Muscle layer of colon (tissue), 2 donors: ENCODE measurements around the gene GLYATL1.
A peak's percentile ranks its signal among the peaks of the same experiment; 100 is the strongest.

Source experiments
- H3K27ac ChIP-seq: one replicate; pipeline ENCODE4 v1.7.0; 2013; ENCODE audit warnings: low read depth, mild to moderate bottlenecking, low read length, moderate library complexity
- H3K27me3 ChIP-seq, 2 donors: one replicate each; pipeline ENCODE4 v1.7.0; 2013; ENCODE audit warnings: low read length in 2 of 2, mild to moderate bottlenecking in 2 of 2; ENCODE audit not compliant: insufficient read depth in 2 of 2, control insufficient read depth in 1 of 2
- H3K36me3 ChIP-seq: one replicate; pipeline ENCODE4 v1.7.0; 2013; ENCODE audit warnings: mild to moderate bottlenecking, low read length; ENCODE audit not compliant: insufficient read depth
- H3K4me1 ChIP-seq: one replicate; pipeline ENCODE4 v1.7.0; 2013; ENCODE audit warnings: mild to moderate bottlenecking, low read length; ENCODE audit not compliant: insufficient read depth
- H3K4me3 ChIP-seq, 2 donors: one replicate each; pipeline ENCODE4 v1.7.0; 2013; ENCODE audit warnings: low read length in 2 of 2, low read depth in 1 of 2, mild to moderate bottlenecking in 1 of 2, moderate library complexity in 1 of 2
- H3K9ac ChIP-seq: one replicate; pipeline ENCODE4 v1.7.0; 2013; ENCODE audit warnings: low read length
- H3K9me3 ChIP-seq: one replicate; pipeline ENCODE4 v1.7.0; 2013; ENCODE audit warnings: mild to moderate bottlenecking, low read length
- donor health status: abdominal sarcoma.
- donor health status: Adenocarcinoma of cecum.

Gene GLYATL1

GRCh38 chr11:58958500-58958899 is 19.2 kb downstream of the GLYATL1 start:
- Histone ChIP-seq H3K9ac (no peak overlapping the region), H3K9me3 (no peaks in the 10 kb centered on the region), H3K27me3 (peaks cover 0 to 3% of the 10 kb centered on the region in 2 donors), H3K36me3 (no peaks in the 10 kb centered on the region), H3K27ac (no peak overlapping the region), H3K4me1 (no peaks in the 10 kb centered on the region), H3K4me3 (no peak overlapping the region)

DNA sequence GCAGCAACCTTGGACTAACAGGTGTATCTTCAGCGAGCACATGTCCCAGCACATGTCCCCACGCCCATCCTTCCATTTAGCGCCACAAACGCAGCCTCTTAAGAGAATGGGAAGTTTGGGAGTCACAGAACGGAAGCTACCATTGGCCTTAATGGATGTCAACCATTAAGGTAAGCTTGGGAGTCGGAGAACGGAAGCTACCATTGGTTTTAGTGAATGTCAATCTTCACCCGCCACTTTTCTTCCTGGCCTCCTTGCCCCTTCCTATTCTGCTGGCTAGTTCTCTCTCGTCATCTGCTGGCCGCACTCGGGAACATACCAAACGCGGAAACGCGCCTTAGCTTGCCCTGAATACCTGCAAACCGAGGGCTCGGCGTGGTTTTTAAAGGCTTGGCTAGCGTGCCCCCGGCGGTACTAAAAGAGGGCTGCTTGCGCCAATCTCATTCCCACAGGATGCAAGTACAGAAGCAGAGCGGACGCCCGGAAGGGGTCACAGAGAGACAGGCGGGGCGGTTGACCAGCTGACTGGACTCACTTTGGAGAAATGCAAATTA is 24.3 kb downstream of the GLYATL1 start:
- Histone ChIP-seq H3K27me3 (peaks cover 3 to 5% of the 10 kb centered on the region in 2 donors), H3K4me1 (no peaks in the 10 kb centered on the region), H3K27ac (no peak overlapping the region), H3K36me3 (no peaks in the 10 kb centered on the region), H3K4me3 (peak overlapping the region in 1 of 2 donors; percentile 23), H3K9me3 (no peaks in the 10 kb centered on the region), H3K9ac (no peak overlapping the region)

DNA sequence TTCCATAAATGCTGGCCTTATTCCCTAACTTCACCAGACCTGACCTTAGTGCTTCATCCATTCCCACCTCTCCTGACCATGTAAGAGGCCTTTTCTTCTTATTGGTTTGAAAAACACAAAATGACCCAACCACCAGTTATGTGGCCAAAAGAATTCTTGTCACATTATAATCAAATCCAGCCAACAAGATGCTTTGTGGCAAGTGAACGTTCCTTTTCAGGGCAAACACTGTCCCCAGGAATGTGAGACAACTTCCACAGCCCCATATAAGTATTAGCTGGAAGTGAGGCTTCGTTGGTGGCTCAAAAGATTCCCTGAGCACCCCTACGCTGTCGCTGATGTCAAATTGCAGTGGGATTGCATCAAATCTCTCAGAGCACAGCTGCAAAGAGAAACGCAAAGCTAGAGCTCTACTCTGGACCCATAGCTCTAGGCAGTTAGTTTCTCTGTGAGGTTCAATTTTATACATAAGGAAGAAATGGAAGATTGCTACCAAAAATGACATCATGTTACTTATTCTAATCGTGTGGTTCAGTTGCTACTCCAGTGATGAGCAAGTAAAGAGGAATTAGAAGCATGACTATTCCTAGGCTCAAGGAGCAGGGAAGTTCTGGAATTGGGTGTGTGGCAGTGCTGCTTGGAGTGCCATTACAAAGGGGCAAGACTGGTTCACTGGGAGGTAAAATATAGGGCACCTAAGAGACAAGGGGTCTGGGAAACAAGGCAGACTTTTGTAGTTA is 26.1 kb downstream of the GLYATL1 start:
- Histone ChIP-seq H3K9me3 (no peaks in the 10 kb centered on the region), H3K9ac (no peak overlapping the region), H3K27ac (no peak overlapping the region)

GRCh38 chr11:58968251-58968711 is 29.0 kb downstream of the GLYATL1 start:
- Histone ChIP-seq H3K9ac (no peak overlapping the region), H3K36me3 (no peaks in the 10 kb centered on the region), H3K4me1 (no peaks in the 10 kb centered on the region), H3K27me3 (peaks cover 3 to 4% of the 10 kb centered on the region in 2 donors), H3K4me3 (no peak overlapping the region), H3K27ac (no peak overlapping the region), H3K9me3 (no peaks in the 10 kb centered on the region)

More for the DNA sequence above, 26.1 kb downstream of the GLYATL1 start:
- H3K36me3 ChIP-seq: no peaks in the 10 kb centered on the region
- H3K4me3 ChIP-seq: no peak overlapping the region
- H3K27me3 ChIP-seq: peaks cover 3 to 5% of the 10 kb centered on the region in 2 donors
- H3K4me1 ChIP-seq: no peaks in the 10 kb centered on the region

- Histone ChIP-seq H3K27me3 (no peaks in the 10 kb centered on the region), H3K9ac (no peak overlapping the region), H3K9me3 (no peaks in the 10 kb centered on the region), H3K4me3 (no peak overlapping the region), H3K4me1 (no peaks in the 10 kb centered on the region), H3K36me3 (no peaks in the 10 kb centered on the region), H3K27ac (no peak overlapping the region)
Observed at GRCh38 chr11:58977470-58977869, 38.2 kb downstream of the GLYATL1 start.

GRCh38 chr11:58979222-58979621 is 39.9 kb downstream of the GLYATL1 start:
- no peaks in the 10 kb centered on the region for H3K27me3 ChIP-seq
- H3K4me3 ChIP-seq: no peak overlapping the region
- H3K27ac ChIP-seq: no peak overlapping the region
- no peaks in the 10 kb centered on the region for H3K9me3 ChIP-seq
- H3K4me1 ChIP-seq: no peaks in the 10 kb centered on the region
- no peak overlapping the region for H3K9ac ChIP-seq
- H3K36me3 ChIP-seq: no peaks in the 10 kb centered on the region

DNA sequence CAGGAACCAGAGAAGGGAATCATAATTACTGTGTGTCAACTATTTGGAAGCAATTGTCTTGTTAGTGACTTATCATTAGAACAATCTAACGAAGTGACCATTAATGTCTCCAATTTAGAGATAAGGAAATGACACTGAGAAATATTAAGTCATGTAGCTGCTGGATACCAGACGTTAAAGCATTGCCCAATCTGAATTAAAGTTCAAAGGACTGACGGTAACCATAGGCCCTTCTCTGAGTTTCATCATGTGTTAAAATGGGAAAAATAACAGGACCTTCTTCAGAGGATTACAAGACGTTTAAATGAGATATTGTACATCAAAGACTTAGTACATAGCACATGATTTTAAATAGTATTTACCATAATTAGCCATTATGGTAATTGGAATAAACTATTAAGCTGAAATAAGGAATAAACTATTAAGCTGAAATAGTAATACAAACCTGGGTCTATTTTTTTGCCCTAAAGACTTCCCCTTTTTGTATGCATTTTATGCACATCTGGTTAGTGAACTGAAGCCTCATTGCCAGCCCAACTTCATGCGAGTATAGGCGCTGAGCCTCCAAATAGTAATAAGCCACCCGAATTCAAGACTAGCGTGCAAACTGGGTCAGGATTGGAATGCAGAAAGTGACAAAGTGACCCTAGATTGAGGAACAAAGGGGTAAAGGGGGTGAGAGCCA is 41.0 kb downstream of the GLYATL1 start:
- Histone ChIP-seq H3K4me3 (no peak overlapping the region), H3K4me1 (no peaks in the 10 kb centered on the region), H3K36me3 (no peaks in the 10 kb centered on the region), H3K9me3 (no peaks in the 10 kb centered on the region), H3K9ac (no peak overlapping the region), H3K27ac (no peak overlapping the region), H3K27me3 (no peaks in the 10 kb centered on the region)

- Histone ChIP-seq H3K4me1 (no peaks in the 10 kb centered on the region), H3K9ac (no peak overlapping the region), H3K27ac (no peak overlapping the region), H3K36me3 (no peaks in the 10 kb centered on the region), H3K27me3 (no peaks in the 10 kb centered on the region), H3K9me3 (no peaks in the 10 kb centered on the region), H3K4me3 (no peak overlapping the region)
Observed at GRCh38 chr11:58992489-58992888, 53.2 kb downstream of the GLYATL1 start.

DNA sequence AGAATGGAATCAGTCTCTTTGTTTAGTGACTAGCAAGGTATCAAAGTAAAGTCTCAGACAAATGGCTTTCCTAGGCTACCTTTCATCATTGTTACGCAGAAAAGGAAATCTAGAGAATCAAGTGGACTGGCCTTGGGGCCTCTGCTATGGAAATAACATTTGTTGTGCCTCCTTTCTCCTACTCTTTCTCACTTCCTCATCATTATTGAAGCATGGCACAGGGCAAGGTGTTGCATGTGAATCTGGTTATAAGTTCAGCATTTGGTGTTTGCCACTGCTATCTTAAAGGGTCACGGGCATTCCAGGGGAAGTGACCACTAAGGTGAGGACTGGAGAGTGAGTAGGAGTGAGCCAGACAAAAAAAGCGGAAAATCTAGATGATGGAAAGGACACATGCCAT is 54.9 kb downstream of the GLYATL1 start:
- no peaks in the 10 kb centered on the region for H3K27me3 ChIP-seq
- H3K4me1 ChIP-seq: no peaks in the 10 kb centered on the region
- H3K27ac ChIP-seq: no peak overlapping the region
- H3K9me3 ChIP-seq: no peaks in the 10 kb centered on the region
- no peaks in the 10 kb centered on the region for H3K36me3 ChIP-seq
- H3K4me3 ChIP-seq: no peak overlapping the region
- no peak overlapping the region for H3K9ac ChIP-seq

GRCh38 chr11:58998480-58999290 is 59.4 kb downstream of the GLYATL1 start:
- H3K9me3 ChIP-seq: no peaks in the 10 kb centered on the region
- H3K4me3 ChIP-seq: no peak overlapping the region
- no peaks in the 10 kb centered on the region for H3K4me1 ChIP-seq
- H3K36me3 ChIP-seq: no peaks in the 10 kb centered on the region
- no peak overlapping the region for H3K27ac ChIP-seq
- no peaks in the 10 kb centered on the region for H3K27me3 ChIP-seq
- H3K9ac ChIP-seq: no peak overlapping the region

DNA sequence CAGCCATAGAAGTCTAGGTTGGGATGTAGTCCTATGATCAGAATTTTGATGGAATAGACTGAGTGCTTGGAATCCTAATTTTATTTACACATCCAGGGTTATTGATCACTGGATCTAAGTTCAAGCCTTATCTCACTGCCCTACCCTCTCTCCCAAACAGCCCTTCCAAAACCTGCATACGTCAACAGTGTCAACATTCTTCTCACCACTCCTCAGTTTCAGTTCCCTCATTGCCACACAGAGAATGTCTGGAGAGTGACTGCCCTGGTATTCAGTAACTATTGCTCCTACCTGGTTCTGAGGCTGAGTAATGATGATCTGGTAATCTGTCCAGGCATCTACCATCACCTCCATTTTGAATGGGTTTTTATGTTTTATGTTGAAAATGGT is 60.0 kb downstream of the GLYATL1 start:
- no peak overlapping the region for H3K27ac ChIP-seq

More for the DNA sequence above, 60.0 kb downstream of the GLYATL1 start:
- no peak overlapping the region for H3K9ac ChIP-seq
- no peaks in the 10 kb centered on the region for H3K9me3 ChIP-seq
- H3K4me1 ChIP-seq: no peaks in the 10 kb centered on the region
- no peaks in the 10 kb centered on the region for H3K27me3 ChIP-seq
- no peaks in the 10 kb centered on the region for H3K36me3 ChIP-seq
- H3K4me3 ChIP-seq: no peak overlapping the region
